CD4-positive, alpha-beta T cell treated with Interleukin-4 for 1 hour (primary cell): ENCODE measurements around the gene JAK1.

Experiments used
- DNase-seq, 2 donors: peaks; one replicate each; pipeline ENCODE4 v3.0.0-alpha.2; 2020 to 2022

Gene JAK1

DNA sequence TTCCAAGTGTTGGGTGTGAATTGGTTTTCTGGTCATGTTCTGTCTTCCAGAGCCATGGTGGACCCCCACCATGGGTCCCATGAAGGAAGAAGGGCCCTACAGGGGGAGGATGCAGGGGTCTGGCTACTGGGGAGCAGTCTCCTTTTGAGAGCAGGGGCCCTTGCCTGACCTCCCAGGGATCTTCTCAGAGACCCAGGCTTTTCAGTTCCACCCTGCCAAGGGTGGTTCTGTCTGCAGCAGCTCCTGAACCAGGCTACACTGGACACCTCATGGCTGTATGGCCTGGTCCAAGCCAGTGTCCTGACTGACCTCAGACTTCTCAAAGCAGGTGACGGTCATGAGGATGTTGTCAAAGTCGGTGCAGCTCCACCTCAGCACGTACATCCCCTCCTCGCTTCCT is 109.0 kb downstream of the JAK1 start:
- DNase-seq = no peak

- no peak for DNase-seq
Observed at GRCh38 chr1:64856553-64856952, 109.8 kb downstream of the JAK1 start.

- no peak for DNase-seq
Observed at GRCh38 chr1:64855557-64855956, 110.8 kb downstream of the JAK1 start.

DNA sequence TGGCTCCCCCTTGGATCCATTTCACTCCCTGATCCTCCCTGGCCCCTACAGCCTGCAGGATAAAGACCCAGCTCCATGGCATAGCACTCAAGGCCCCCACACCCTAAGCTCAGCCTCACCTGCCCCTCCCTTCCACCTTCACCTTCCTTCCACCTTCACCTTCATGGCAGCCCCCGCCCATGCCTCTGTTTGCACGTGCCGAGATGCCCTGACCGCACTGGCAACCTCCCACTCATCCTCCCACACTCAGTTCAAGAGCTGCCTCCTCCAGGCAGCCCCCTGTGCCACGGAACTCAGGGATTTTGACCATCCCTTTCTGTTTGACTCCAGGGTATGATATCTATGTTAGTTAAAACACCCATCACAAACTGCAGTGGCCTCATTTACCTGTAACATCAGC is 111.7 kb downstream of the JAK1 start:
- no peak for DNase-seq

GRCh38 chr1:64851664-64852063 is 114.7 kb downstream of the JAK1 start:
- no peak for DNase-seq

- DNase-seq = no peak
Observed at GRCh38 chr1:64850846-64851245, 115.5 kb downstream of the JAK1 start.

DNA sequence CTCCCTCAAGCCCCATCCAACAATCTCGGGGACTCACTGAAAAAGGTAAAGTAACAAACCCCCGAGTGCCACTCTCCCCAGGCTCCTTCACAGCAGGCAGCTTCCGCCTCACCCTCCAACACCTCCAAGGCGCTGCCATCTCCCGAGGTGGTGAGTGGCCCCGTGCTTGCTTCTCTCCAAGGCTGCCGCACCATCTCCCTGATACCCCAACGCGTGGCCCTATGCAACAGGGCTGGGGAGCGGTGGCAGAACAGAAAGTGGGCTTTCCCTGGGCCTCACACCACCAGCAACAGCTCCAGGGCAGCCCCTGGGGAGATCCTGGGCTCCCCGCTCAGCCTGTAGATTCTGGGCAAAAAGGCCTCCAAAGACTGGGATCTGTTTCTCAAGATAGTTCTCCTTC is 116.4 kb downstream of the JAK1 start:
- no peak for DNase-seq

DNA sequence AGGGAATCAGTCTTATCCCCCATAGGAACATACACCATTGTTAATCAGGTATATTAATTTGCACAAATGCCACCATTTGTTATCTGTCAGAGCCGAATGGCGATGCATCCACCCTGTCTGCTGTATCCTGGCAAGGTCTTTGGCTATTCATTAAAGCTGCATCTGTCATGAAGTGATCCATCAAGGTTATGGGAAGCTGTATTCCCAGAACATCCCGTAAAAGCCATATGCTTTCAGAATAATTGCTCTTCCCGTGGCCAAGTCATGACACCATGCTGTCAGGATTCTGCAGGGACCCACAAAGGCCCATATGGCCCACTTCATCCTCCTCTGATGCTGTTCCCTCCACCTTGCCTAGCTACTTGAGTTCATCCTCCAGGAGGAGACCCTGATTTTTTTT is 117.5 kb downstream of the JAK1 start:
- DNase-seq = no peak

DNA sequence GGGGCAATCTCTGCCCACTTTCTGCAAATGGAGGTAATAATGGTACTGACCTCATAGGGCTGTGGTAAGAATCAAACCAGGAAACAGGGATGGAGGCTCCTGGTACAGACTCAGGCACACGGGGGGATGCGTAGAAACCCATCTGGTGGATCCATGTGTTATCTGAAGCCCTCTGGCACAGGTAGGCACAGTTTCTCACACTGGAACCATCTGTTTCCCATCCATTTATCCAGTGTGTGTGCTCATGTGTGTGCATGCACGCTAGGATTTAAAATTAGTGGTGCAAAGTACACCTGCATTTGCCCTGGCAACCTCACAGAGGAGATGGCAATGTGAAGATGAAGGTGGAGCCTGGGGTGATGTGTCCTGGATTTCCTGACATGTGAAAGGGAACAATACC is 118.2 kb downstream of the JAK1 start:
- DNase-seq = no peak

- DNase-seq = no peak
Observed at GRCh38 chr1:64847666-64848065, 118.7 kb downstream of the JAK1 start.

- no peak for DNase-seq
Observed at GRCh38 chr1:64846573-64847430, 119.5 kb downstream of the JAK1 start.

DNA sequence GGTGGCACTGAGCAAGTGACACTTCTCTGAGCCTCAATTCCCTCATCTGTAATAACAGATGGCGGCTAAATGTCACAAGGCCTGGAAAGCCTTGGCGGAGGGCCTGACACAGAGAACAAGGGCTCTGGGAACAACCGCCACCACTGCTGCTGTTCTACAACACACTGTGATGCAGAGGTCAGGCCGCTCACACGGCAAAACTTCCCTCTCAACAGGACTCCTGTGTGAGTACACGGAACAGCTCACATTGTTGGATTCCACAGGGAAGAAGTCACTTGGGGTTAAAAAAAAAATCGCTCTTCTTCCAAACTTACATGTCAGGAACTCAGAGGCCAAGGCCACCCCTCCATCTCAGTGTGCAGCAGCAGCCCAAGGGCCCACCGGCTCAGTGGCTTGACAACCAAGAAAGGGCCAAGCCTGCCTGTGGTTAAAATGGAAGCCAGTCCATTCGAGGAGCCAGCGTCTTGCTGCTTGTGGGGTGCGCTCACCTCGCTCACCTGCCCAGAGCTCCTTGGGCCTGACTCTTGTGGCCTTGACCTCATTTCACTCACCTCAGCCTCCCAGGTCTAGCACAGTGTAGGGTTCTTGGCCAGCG is 120.4 kb downstream of the JAK1 start:
- no peak for DNase-seq

GRCh38 chr1:64844609-64845008 is 121.7 kb downstream of the JAK1 start:
- no peak for DNase-seq

DNA sequence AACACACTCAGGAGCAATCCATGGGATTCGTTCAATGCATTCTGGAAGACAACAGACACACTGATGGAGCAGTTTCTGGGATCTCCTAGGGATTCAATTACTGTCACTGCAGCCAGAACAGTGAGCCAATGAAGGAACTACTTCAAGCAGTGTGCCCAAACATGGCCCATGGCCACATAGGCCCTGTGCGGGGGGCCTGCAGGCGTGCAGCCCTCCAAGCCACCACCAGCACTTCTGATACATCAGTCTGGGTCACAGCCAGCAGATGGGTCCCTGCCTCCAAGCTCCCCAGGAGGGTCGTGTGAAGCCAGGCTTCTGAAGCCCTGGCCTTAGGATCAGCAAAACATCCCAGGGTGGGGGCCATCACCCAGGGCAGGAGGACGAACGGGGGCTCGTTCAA is 122.2 kb downstream of the JAK1 start:
- no peak for DNase-seq

GRCh38 chr1:64843675-64844074 is 122.7 kb downstream of the JAK1 start:
- no peak for DNase-seq

- no peak for DNase-seq
Observed at GRCh38 chr1:64842224-64842623, 124.1 kb downstream of the JAK1 start.

DNA sequence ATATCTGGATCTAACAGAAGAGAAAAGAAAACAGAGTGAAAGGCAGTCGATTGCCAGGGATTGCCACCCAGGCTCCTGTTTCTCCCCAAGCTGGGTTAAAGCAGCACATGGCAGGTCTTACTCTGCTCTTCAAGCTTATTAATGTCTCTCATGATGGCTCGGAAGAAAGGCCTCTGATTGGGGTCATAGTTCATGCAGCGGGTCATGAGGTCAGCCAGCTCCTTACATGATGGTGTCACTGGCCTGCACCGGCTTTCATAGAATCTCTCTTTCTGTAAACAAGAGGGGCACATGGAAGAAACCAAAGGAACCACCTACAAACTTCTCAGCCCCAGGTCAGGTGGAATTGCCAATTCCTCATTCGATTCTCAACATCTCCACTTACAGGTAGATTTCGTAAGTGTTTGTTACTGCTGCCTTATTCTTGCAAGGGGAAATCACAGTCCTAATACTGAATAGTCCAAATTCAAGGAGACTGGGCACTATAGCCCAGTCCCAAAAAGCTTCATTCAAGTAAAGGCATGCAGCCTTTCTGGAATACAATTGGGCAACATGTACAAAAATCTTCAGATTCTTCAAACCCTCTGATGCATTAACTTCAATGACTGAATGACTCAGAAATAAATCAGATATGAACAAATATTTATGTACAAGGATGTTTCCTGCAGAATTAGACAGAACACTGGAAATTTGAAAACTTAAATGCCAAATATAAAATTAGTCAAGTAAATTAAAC is 124.9 kb downstream of the JAK1 start:
- DNase-seq = no peak

DNA sequence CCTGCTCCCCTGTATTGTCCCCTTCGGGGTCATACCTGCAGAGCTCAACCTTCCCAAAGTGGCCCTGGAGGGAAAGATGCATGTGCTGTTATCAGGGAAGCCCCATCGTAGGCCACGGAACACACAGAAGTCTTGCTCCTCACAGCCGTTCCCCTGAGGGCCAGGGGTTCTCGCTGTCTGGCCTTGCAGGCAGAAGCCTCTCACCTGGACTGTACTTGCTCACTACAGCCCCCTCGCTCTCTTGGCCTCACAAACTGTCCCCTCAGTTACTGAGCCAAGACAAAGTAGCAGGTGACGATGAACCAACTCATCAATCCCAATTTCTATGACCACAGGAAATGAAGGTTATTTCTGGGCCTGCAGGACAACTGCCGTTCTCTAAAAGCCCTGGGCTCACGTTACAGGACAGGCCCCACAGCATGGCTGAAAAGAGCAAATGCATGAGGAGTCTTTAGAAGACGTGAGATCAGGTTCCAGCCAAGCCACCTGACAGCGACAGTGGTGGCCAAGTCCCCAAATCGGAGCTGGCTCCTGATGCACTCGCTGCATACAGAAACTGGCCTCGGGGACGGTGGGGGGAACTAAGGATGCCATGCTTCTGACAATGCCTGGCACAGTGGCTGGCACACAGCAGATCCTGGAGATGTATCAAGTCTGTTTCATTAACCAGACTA is 126.5 kb downstream of the JAK1 start:
- DNase-seq = no peak

GRCh38 chr1:64839261-64839660 is 127.1 kb downstream of the JAK1 start:
- no peak for DNase-seq

DNA sequence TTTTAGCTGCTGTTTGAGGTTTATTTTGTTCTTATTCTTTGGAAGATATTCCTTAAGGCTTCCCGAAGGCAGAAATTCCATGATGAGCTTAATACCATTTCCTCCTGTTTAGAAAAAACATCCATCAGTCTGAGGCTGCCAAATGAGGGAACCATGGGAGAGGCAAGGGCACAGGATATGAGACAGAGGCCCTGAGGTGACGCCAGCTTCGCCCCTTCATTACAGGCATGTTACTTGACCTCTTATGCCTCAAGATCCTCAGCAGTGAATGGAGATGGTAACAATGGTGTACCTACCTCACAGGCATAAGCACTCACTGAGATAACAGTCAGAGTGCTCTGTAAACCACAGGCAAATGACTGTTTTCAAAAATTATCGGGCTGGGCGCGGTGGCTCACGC is 127.9 kb downstream of the JAK1 start:
- no peak for DNase-seq

DNA sequence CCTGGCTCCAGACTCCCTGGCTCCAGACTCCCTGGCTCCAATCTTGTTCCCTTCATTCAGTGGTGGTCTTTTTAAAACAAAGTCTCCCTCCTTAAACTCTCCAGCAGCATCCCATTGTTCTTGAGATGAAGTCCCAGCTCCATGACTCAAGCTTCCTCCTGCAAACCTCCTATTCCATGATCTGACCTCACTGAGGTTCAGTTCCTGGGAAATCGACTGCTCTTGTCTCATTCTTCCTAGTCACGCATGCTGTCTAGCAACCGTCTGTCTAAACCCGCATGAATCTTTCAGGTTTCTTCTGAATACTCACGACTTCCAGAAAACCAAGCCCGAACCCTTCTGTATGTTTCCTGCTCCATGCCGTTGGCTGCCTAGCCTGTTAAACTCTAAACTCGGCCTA is 129.5 kb downstream of the JAK1 start:
- DNase-seq = no peak

- DNase-seq = no peak
Observed at GRCh38 chr1:64834734-64835133, 131.6 kb downstream of the JAK1 start.

DNA sequence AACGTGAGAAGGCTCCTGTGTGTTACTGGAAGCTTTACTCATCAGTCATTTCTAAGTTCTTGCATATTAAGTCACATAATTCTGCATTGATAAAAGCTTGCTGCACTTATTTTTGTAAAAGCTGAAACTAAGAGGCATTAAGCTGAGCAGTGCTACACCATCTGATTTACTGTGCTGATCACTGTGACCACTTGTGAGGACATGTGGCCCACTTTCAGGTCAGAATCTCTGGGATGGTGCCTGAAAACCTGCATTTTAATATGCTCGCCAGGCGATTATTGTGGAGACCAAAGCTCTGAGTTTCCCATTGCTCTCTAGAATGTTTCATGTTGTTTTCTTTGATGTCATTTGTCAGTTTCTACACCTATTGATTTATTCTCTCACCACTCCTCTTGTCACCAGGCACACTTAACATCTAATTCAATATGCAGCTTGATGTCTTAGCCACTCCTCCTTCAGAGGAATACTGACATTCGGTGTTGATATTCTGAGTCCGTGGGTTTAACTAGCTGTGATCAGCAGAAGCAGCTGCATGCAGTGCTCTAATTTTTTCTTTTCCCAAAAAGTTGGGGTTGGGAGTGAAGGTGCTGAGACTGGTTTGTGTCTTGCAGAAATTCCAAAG is 136.2 kb downstream of the JAK1 start:
- DNase-seq = no peak
